Left lobe of liver (tissue), 2 donors: ENCODE results near the gene PRSS53. TPM values are rescaled to one million over a fixed set of nuclear protein-coding genes. Genes with fewer than 3 reads are reported as not detected.
"Not testable (repeated sequence)": the region's sequence is repeated elsewhere in the genome, so short reads cannot be mapped to it uniquely, and the experiment has no call there.

Experiments
- ATAC-seq: fragments of 200-7000 bp; cut with Tn5 transposase; one replicate; pipeline ENCODE4 v1.9.1; 2020; ENCODE audit warnings: mild to moderate bottlenecking, moderate library complexity
- DNase-seq: peaks from one replicate; pipeline ENCODE4 v3.0.0-alpha.2; 2020; ENCODE audit warnings: low spot score
- total RNA-seq: library from RNA; stranded (reverse); gene quantifications from one replicate; pipeline ENCODE4 v1.2.1, GENCODE V29; 2021
- donor health status: DM: no; HTN: no; CAD: no; lungs with moderate emphysema.
- donor health status: DM: no; HTN: yes; CAD: no.

Gene PRSS53
- total RNA-seq, 1 donor from 2014 or later, result 4.4 TPM

DNA sequence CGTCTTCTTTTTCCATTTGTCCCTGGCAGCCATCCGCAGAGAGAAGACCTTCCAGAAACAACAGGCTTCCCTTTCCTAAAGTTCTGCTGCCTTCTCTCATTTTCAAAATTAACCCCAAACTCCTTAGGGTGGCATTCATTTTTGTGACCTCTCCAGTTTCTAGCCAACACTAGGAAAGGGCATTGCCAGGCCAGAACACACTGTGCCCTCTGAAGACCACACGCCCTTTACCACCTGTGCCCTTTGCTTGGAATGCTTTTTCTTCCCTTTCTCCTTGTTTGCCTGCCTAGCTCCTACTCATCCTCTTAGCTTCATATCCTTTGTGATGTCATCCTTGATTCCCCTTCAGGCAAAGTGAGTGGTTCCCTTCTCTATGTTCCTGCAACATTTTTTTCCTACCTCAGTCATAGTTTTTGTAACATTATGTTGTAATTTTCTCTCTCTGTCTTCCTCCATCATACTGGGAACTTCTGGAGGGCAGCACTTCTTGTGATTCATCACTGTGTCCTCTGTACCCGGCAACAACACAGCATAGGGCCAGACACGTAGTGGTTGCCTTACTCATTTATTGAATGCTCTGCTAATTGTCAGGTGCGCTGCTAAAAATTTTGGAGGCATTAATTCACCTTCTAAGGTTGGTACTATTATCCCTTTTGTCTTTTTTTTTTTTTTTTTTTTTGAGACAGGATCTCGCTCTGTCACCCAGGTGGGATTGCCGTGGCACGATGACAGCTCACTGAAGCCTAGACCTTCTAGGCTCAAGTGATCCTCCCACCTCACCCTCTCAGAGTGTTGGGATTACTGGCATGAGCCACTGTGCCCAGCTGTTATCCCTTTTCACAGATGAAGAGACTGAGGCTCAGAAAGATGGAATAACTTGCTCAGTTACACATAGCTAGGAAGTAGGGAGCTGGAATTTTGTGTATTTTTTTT lies 29.7 kb upstream of the PRSS53 start:
- DNase-seq (no peak), ATAC-seq (no peak)

DNA sequence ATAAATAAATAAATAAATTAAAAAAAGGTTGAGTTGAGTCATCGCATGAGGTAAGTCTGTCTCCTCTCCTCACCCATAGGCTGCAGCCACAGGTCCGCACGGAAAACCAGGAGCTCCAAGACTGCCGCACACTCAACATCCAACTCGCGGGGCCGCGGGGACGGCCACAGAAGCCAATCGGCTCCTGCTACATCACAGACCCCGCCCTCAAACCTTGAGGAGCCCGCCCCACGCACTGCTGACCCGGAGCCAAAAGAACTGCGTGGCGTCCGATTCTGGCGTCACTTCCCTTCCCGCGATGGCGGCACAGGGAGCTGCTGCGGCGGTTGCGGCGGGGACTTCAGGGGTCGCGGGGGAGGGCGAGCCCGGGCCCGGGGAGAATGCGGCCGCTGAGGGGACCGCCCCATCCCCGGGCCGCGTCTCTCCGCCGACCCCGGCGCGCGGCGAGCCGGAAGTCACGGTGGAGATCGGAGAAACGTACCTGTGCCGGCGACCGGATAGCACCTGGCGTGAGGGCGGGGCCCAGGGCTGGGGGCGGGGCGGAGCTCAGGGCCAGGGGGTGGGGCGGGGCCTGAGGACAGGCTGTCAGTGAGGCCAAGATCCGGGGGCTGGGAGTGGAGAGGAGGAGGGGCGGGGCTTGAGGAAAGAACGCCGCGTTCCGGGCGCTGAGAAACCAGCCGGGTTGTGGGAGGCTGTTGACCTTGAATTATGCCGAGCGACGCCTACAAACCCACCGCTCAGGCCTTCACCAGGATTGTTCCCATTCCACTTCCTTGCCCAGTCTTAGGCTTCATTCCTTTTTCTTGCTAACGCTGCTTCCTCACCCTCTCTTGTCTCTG lies 28.9 kb upstream of the PRSS53 start, which contains the start of gene KAT8:
KAT8 (plus strand) TSS at position 281 of the 839 bp plus-strand sequence; CDS start at position 299, 18 bp downstream.
- ATAC-seq (peak; percentile 93), DNase-seq (peak; percentile 99)

DNA sequence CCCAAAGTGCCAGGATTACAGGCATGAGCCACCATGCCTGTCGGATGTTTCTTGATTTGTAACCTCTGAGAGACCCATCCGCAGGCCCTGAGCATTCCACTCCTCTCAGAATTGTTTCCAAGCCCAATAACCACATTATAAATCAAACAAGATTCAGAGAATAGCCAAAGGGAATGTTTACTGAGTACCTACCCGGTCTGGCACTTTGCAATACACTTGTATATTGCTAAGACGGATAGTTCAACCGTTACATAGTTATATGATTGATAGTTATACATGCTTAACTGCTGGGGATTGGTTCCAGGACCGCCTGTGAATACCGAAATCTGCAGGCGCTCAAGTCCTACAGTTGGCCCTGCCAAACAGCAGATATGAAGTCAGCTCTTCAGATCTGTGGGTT lies 25.7 kb upstream of the PRSS53 start:
- ATAC-seq (no peak), DNase-seq (no peak)

DNA sequence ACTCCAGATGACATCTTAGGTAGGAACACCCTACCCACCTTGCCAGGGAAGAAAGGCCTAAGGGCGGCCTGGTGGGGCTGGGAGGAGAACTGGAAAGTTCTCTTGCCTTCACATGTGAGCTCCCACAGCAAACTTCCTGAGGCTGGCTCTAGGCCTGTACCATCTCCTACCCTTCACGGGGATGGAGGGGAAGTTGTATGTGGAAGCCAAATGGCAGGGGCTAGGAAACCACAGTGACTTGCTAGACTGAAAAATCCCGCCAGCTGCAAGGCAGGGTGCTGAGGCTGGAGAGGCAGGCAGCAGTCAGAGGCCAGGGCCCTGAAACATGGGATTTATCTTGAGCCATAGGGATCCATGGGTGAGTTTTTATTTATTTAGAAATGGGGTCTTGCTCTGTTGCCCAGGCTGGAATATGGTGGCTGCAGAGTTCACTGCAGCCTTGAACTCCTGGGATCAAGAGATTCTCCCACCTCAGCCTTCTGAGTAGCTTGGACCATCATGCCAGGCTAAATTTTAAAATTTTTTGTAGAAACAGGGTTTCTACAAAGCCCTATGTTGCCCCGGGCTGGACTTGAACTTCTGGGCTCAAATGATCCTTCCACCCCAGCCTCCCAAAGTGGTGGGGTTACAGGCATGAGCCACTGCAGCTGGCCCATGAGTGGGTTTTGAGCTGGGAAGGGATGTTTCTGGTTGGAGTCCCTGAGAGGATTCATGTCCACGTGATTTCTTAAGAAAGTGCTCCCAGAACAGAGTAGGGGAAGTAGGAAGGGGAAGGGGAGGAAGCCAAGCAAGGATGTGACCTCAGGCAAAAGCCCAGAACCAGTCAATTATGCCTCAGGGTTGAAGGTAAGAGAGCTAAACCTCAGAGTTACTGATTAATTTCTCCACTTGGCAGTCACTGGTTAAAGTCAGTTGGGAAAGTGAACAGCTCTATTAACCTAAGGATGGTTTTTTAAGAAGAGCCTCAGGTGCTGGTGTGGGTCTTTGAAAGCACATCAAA lies 24.7 kb upstream of the PRSS53 start:
- ATAC-seq (peak; percentile 36), DNase-seq (no peak)

DNA sequence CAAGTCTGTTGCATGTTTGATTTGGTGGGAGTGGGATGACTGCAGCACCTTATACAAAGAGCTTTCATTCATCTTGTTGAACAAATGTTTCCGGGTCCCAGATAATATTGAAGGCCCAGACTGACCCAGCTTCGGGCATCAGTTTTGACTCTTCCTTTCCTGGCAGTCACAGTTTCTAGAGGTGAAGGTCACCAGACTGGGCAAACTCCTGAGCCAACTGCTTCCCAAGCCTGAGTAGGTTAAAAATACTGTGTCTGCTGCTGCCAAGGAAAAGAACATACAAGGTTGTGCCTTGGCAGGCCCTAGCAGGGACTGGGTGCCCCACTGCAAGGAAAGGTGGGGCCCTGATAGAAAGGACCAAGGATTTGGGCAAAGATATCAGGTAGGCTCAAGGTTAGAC lies 24.0 kb upstream of the PRSS53 start:
- ATAC-seq (no peak), DNase-seq (no peak)

DNA sequence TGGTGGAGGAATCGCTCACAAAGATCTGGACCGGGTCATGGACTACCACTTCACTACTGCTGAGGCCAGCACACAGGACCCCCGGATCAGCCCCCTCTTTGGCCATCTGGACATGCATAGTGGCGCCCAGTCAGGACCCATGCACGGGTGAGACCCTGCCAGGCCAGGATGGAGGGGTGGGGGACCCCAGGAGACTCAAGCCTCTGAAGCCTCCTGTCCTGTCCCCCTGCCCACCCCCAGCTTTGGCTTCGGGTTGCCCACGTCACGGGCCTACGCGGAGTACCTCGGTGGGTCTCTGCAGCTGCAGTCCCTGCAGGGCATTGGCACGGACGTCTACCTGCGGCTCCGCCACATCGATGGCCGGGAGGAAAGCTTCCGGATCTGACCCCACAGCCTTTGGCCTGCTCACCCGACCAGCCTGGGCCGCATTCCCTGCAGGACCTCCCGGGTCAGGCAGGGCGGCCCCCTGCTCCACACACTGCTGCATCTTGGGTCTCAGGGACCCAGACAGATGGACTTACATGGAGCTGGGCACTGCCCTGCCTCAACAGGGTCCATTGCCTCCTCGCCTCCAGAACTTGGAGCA lies 23.2 kb upstream of the PRSS53 start:
- DNase-seq (no peak), ATAC-seq (no peak)

DNA sequence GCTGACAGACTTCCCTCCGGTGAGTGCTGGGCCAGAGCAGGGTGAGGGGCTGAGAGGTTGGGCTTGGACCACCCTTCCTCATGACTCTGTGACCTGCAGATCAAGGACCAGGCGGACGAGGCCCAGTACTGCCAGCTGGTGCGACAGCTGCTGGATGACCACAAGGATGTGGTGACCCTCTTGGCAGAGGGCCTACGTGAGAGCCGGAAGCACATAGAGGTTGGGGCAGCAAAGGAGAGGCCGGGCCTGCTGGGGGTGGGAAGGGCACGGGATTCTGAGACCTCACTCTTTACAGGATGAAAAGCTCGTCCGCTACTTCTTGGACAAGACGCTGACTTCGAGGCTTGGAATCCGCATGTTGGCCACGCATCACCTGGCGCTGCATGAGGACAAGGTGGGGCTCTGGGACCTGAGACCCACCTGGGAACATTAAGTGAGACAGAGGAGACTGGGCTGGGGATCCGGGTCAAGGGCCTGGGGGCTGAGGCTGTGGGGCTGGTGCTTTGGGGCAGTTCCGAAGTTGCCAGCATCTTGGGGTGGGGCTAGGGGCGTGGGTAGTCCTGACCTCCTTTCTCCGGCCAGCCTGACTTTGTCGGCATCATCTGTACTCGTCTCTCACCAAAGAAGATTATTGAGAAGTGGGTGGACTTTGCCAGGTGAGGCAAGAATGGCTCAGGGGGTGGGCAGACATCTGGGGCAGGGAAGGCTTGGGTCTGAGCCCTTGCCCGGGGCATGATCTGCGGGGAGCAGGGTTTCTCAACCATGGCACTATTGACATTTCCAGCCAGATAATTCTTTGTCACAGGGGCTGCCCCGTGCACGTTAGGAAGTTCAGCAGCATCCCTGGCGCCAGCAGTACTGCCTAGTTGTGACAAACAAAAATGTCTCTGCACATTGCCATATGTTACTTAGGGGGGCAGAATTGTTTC lies 21.6 kb upstream of the PRSS53 start:
- DNase-seq, result peak; percentile 62
- peak; percentile 18 for ATAC-seq

DNA sequence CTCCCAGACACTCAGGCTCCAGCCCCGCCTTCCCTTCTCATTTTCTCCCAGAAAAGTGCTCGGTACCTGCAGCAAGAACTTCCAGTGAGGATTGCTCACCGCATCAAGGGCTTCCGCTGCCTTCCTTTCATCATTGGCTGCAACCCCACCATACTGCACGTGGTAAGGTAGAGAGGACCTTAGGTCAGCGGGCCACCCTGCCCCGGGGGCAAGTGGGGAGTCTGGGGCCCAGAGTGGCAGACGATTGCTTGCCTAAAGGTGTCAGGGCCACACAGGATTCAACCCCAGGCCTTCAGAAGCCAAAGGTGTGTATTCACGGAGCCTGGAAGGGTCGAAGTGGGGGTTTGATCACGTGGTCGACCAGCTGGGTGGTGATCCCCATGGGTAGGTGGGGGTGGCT lies 20.9 kb upstream of the PRSS53 start:
- no peak for ATAC-seq
- DNase-seq, result no peak

DNA sequence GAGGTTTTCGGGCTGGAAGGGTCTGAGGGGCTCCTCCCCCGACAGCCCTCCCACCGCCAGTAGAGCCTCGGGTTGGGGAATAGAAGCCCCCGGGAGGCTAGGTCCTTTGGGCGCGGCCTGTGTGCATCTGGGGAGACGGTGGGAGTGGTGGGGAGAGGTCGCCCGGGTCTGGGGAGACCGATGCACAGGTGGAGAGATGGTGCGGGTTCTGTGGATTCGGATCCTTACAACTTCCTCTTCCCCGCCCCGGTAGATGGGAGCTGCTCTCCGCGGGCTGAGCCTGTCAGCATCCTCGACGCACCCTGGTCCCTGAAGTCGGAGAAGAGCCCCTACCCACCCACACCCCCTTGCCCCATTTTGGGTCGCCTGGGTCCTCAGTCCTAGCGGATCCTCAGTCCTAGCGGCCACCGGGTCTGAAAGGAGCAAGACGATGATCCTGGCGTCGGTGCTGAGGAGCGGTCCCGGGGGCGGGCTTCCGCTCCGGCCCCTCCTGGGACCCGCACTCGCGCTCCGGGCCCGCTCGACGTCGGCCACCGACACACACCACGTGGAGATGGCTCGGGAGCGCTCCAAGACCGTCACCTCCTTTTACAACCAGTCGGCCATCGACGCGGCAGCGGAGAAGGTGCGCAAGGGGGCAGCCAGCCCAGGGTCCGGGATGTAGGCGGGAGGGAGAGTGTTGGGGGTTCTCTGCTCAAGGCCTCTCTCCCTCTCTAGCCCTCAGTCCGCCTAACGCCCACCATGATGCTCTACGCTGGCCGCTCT lies 20.2 kb upstream of the PRSS53 start:
- DNase-seq (no peak), ATAC-seq (no peak)

DNA sequence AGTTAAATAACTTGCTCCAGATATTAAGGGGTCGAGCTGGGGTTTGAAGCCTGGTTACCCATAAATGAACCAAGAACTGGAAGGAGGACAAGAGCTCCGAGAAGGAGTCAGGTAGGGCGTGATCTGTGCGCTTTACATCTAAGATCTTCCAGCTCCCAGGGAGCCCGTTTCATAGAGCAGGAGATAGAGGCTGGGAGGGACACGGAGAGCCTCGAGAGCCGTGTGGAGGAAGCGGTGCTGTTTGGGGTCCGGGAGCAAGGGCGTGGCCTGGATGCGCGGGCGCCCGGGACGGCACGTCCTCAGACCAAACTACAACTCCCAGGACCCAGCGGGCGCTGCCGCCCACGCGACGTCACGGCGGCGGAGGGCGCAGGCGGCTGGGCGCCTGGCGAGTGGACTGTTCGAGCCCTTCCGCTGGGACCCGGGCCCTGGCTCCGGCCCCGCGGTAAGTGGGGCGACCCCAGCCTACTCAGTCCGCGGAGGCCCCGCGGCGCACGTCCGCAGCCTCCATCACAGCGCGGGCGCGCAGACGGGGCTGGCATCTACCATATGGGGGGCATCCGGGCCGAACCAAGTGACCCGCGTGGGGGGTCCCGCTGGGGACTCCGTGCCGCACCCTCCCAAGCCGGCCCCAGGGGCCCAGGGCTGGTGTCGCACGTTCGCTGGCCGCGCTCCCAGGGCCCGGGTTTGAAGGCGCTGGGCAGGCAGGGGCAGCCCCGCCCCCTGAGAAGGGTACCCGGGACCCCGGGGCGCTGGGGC lies 19.5 kb upstream of the PRSS53 start, which contains the start of gene BCKDK:
BCKDK (plus strand) TSS at position 352 of the 759 bp plus-strand sequence. CDS start 838 bp downstream, outside the sequence.
- DNase-seq, result peak; percentile 79
- peak; percentile 77 for ATAC-seq

DNA sequence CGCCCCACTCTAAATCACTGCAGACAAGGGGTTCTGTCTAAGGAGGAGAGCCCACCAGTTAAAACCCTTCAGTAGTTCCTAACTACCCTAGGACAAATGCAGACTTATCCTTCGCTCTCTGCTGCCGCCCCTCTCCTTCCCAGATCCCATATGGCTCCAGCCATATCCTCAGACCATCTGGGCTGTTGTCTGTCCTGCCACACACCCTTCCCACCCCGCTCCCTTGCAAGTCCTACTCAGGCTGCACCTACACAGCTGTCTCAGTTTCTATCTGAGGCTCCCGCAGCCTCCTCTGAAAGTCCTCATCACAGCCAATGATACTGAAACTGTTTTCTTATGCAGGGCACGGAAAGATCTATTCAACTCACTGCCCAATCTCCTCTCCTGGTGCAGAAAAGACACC lies 18.7 kb upstream of the PRSS53 start:
- ATAC-seq (no peak), DNase-seq (no peak)

DNA sequence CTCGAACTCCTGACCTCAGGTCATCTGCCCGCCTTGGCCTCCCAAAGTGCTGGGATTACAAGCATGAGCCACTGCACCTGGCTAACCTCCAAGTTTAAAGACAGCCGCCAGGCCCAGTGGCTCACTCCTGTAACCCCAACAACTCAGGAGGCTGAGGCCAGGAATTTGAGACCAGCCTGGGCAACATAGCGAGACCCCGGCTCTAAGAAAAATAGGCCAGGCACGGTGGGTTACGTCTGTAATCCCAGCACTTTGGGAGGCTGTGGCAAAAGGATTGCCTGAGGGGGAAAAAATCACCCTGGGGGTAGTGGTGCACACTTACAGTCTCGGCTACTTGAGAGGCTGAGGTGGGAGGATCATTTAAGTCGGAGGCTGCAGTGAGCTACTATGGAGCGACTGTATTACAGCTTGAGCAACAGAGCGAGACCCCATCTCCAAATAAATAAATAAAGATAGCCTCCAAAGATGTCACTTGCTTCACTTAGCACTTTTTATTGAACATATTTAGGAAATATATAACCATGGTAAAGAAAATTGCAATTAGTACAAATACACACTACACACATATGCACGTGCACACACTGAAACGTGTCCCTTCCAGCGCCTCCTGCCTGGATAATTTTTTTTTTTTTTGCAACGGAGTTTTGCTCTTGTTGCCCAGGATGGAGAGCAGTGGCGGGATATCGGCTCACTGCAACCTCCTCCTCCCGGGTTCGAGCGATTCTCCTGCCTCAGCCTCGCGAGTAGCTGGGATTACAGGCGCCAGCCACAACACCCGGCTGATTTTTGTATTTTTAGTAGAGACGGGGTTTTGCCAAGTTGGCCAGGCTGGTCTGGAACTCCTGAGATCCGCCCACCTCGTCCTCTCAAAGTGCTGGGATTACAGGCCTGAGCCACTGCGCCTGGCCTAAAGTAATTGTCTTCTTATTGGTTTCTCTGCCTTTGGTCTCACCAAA lies 18.0 kb upstream of the PRSS53 start:
- ATAC-seq, result no peak

DNA sequence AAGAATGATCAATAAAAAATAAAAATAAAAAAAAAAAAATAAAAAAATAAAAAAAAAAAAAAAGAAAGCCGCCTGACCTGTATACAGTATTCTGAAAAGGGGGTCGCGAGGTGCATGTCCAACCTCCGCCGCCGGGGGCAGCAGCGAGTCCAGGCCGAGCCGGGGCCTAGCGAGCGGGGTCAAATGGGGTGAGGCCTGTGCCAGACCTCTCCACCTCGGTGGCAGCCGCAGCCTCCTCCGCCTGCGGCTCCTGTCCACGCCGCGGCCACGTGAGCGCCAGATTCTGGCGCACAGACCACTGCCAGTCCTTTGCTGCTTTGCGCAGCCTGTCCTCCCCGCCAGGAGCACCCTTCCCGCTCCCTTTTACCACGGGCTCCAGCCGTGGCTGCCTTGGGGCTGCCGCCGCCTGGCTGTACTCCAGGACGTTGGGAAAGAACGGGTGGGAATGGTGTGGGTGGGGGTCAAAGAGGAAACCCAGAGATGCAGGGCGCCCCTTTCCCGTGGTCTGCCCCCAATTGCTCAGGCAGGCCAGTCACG lies 17.0 kb upstream of the PRSS53 start:
- ATAC-seq (peak; percentile 90), DNase-seq (peak; percentile 97)

More for the DNA sequence above, 18.0 kb upstream of the PRSS53 start:
- no peak for DNase-seq

DNA sequence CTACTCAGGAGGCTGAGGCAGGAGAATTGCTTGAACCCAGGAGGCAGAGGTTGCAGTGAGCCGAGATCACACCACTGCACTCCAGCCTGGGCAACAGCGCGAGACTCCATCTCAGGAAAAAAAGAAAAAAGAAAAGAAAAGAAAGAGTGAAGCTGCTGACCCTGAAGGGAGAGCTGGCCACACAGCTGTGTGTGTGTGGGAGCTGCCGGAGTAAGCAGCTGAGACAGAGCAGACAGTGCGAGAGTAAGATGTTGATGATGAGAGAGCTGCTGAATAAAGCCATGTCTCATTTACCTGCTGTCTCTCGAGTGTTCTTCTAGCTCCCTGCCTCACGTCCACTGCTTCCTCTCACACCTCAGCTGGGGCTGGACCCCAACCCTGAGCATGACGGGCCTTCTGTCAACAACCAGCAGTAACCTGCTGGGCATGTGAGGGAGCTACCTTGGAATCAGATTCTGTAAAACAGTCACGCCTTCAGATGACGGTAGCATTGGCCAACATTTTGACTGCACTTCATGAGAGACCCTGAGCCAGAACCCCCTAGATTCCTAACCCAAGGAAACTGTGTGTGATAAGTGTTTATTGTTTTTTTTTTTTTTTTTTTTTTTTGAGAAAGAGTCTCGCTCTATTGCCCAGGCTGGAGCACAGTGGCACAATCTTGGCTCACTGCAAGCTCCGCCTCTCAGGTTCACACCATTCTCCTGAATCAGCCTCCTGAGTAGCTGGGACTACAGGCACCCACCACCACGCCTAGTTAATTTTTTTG lies 12.3 kb upstream of the PRSS53 start:
- DNase-seq, ATAC-seq: not testable (repeated sequence)
